Measurements from ENCODE around the gene PPM1E. TPM values are rescaled to one million over a fixed set of nuclear protein-coding genes. Genes with fewer than 3 reads are reported as not detected.

PPM1E gene
- total RNA-seq, 4 donors from 2014 or later, result 0.35 to 0.92 (median 0.44) TPM

GRCh38 chr17:58757162-58757613 is 1.5 kb downstream of the PPM1E start:
- Histone ChIP-seq H3K9me3 (no peaks in the 10 kb centered on the region), H3K27me3 (peaks cover 78% of the 10 kb centered on the region), H3K4me1 (peaks cover 0 to 22% (median 9%) of the 10 kb centered on the region in 3 donors), H3K27ac (no peak overlapping the region), H3K36me3 (no peaks in the 10 kb centered on the region), H3K4me3 (peak overlapping the region in 1 of 2 donors; percentile 60)
- ATAC-seq, result no peak
- WGBS, 2 donors (ENCODE audit: low coverage in 1 of 2), result 37 to 38% methylated on average over 5 of the region's 5 CpGs
- no peak for TF ChIP-seq EP300 (IDR thresholded peaks at IDR 0.05)
- no peak for TF ChIP-seq POLR2AphosphoS5 (IDR thresholded peaks at IDR 0.05)
- TF ChIP-seq POLR2A (IDR thresholded peaks at IDR 0.05), result no peak
- TF ChIP-seq CTCF (IDR thresholded peaks at IDR 0.05), result no peak

GRCh38 chr17:58758890-58759289 is 3.2 kb downstream of the PPM1E start:
- 87 to 96% methylated on average over 3 to 8 of the region's 8 CpGs for WGBS, 2 donors (ENCODE audit: low coverage in 1 of 2)
- no peak for ATAC-seq
- H3K4me3 ChIP-seq, result no peak overlapping the region
- no peak for TF ChIP-seq POLR2A (IDR thresholded peaks at IDR 0.05)
- TF ChIP-seq EP300 (IDR thresholded peaks at IDR 0.05), result no peak
- TF ChIP-seq POLR2AphosphoS5 (IDR thresholded peaks at IDR 0.05), result no peak
- no peak for TF ChIP-seq CTCF (IDR thresholded peaks at IDR 0.05)
- no peak overlapping the region for H3K27ac ChIP-seq
- H3K27me3 ChIP-seq, result peaks cover 80% of the 10 kb centered on the region
- H3K4me1 ChIP-seq, result peaks cover 0 to 22% (median 9%) of the 10 kb centered on the region in 3 donors
- no peaks in the 10 kb centered on the region for H3K36me3 ChIP-seq
- no peaks in the 10 kb centered on the region for H3K9me3 ChIP-seq

GRCh38 chr17:58759522-58759921 is 3.9 kb downstream of the PPM1E start:
- WGBS, 2 donors (ENCODE audit: low coverage in 1 of 2), result 84 to 85% methylated on average over 2 of the region's 2 CpGs

GRCh38 chr17:58760248-58760647 is 4.6 kb downstream of the PPM1E start:
- Histone ChIP-seq H3K27me3 (peaks cover 70% of the 10 kb centered on the region), H3K4me3 (no peak overlapping the region)
- ATAC-seq, result no peak

More at GRCh38 chr17:58759522-58759921, 3.9 kb downstream of the PPM1E start:
- Histone ChIP-seq H3K27ac (no peak overlapping the region), H3K4me1 (peaks cover 0 to 22% (median 9%) of the 10 kb centered on the region in 3 donors), H3K27me3 (peaks cover 78% of the 10 kb centered on the region), H3K4me3 (no peak overlapping the region), H3K9me3 (no peaks in the 10 kb centered on the region), H3K36me3 (no peaks in the 10 kb centered on the region)
- TF ChIP-seq POLR2AphosphoS5 (IDR thresholded peaks at IDR 0.05) (no peak), POLR2A (IDR thresholded peaks at IDR 0.05) (no peak), EP300 (IDR thresholded peaks at IDR 0.05) (no peak), CTCF (IDR thresholded peaks at IDR 0.05) (no peak)
- no peak for ATAC-seq

More at GRCh38 chr17:58760248-58760647, 4.6 kb downstream of the PPM1E start:
- whole genome bisulfite sequencing, 2 donors (ENCODE audit: low coverage in 1 of 2), result 88 to 100% methylated on average over 2 of the region's 2 CpGs
- no peak overlapping the region for H3K27ac ChIP-seq
- H3K9me3 ChIP-seq, result no peaks in the 10 kb centered on the region
- peaks cover 0 to 22% (median 9%) of the 10 kb centered on the region in 3 donors for H3K4me1 ChIP-seq
- H3K36me3 ChIP-seq, result no peaks in the 10 kb centered on the region
- TF ChIP-seq CTCF (IDR thresholded peaks at IDR 0.05) (no peak), POLR2A (IDR thresholded peaks at IDR 0.05) (no peak), EP300 (IDR thresholded peaks at IDR 0.05) (no peak), POLR2AphosphoS5 (IDR thresholded peaks at IDR 0.05) (no peak)
